GM18867 (cell line): ENCODE measurements around the gene GNAT1.
"Not testable (repeated sequence)": the region's sequence is repeated elsewhere in the genome, so short reads cannot be mapped to it uniquely, and the experiment has no call there.

Experiments
- ATAC-seq: cut with Tn5 transposase; IDR thresholded peaks from one replicate; pipeline ENCODE4 v1.9.1; 2021; ENCODE audit warnings: mild to moderate bottlenecking, moderate library complexity; ENCODE audit not compliant: unreplicated experiment

GNAT1 gene

GRCh38 chr3:50201573-50202315 is 10.3 kb downstream of the GNAT1 start:
- no peak for ATAC-seq

- no peak for ATAC-seq
These were observed 11.1 kb downstream of the GNAT1 start for GRCh38 chr3:50202353-50203112.

GRCh38 chr3:50203113-50203808 is 11.9 kb downstream of the GNAT1 start:
- no peak for ATAC-seq

GRCh38 chr3:50203809-50204803 is 12.7 kb downstream of the GNAT1 start:
- ATAC-seq: no peak

DNA sequence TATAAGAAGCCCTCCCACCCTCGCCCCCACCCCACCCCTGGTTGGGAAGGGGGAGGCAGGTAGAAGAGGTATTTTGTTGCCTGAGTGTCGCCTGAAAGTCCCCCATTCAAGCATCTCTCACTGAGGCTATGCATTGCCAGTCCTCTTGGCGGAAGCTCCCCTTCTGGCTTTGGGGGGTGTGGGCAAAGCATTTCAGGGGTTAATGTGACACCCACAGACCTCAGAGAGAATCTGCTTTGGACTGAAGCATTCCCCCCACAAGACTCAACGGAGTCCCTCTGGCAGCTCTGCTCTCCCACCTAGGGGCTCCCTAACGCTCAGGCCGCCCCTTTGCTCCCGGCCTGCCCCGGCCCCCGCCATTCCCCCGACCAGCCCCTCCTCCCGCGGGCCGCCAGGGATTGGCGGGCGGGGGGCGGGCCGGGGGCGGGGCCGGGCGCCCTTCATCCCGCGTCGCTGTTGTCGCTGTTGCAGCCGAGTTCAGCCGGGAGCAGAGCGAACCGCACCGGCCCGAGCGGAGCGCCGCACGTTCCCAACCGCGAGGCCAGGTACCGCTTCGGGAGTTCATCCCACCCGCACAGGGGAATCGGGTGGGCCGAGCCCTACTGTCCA is 13.5 kb downstream of the GNAT1 start, which contains the start of gene SLC38A3:
Gene SLC38A3 (plus strand): TSS at position 468 of the 609 bp plus-strand sequence. CDS start 8,929 bp downstream, outside the sequence.
- no peak for ATAC-seq

- ATAC-seq: no peak
These were observed 14.2 kb downstream of the GNAT1 start for GRCh38 chr3:50205413-50206276.

- no peak for ATAC-seq
These were observed 16.1 kb downstream of the GNAT1 start for GRCh38 chr3:50207359-50208042.

DNA sequence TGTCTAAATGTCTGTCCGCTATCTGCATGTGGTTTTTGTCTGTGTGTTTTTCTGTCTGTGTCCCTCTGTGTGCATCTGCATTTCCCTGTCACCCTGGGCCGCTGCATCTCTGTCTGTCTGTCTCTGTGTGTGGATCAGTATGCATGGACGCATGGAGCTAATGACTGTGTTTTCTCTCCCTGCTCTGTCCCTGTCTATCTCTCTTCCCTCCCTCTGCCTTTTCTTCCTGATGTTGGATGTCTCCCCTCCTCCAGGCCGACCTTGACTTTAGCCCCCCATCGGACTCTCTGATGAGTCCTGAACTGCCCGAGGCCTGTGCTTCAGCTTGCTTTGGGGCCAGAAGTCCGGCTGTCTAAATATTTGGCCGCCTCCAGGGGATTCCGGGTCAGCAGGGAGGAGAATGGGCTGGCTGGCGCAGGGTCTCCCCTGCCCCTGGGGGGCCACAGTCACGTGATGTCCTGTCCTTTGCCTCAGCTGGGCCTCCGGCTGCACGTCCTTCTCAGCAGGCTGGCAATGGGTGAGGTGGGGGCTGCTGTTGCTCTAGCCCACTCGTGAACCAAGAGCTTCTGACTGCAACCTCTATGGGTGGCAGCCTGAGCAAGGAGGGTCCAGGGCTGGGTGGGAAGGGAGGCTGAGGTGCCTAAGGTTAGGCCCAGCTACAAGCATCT is 17.4 kb downstream of the GNAT1 start:
- ATAC-seq: no peak

DNA sequence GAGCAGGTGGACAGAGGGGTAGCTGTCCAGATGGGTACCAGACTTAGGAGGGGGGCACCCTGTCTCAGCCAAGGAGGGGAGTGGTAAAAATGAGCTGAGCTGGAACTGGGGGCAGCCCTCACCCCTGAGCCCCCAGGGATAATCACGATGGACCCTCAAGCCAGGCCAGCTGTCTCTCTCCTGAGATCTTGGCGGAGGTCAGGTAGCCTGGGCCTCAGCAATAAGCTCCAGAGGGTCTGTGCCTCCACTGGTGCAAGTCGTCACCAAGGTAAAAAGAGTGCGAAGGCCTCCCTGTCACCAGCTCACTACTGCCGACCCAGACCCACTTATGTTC is 18.7 kb downstream of the GNAT1 start:
- no peak for ATAC-seq

GRCh38 chr3:50210510-50211367 is 19.3 kb downstream of the GNAT1 start:
- ATAC-seq: no peak

DNA sequence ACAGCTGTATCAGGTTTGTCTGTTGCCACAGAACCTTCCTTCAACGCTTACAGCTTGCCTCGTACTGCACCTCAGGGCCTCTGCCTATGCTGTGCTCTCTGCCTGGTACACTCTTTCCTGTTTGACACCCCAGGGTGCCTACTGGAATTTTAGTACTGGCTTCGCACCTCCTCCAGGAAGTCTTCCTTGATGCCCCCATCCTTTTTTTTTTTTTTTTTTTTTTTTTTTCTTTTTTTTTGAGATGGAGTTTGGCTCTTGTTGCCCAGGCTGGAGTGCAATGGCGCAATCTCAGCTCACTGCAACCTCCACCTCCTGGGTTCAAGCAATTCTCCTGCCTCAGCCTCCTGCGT is 19.9 kb downstream of the GNAT1 start:
- ATAC-seq: not testable (repeated sequence)

DNA sequence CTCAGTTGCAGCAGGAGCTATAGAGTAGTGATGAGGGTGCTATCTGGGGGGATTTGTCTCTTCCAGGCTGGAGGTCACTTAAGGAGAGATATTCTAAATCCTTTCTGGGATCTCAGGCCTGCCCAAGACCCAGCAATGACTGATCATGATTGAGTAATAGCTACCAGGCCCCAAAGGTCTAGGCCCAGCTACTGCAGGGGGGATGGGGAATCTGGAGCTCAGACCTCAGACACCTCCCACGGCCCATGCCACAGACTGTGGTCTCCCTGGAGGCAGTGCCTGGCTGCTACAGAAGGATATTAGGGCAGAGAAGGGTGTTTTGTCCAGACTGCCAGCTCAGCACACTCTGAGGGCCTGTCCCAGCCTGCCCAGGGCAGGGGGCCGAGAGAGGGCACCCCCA is 20.5 kb downstream of the GNAT1 start:
- no peak for ATAC-seq

DNA sequence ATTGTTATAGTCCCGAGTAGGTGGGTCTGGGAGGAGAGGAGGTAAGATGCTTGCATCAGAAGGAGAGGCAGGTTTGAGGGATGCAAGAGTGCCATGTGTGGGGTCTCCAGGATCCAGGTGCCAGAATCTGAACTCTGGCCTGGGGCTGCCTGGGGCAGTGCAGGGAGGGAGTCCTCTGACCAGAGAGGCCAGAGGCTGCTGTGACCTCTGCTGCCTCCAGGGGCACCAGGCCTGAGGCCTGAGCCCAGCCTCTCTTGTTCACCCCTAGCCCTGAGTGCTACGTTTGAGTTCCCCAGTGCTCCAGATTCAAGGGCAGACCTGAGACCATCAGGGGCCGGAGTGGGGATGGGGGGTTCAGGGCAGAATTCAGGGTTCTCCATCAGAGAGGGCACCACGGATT is 21.1 kb downstream of the GNAT1 start:
- ATAC-seq: no peak

- ATAC-seq: no peak
These were observed 21.6 kb downstream of the GNAT1 start for GRCh38 chr3:50212971-50213370.

GRCh38 chr3:50213373-50213772 is 22.0 kb downstream of the GNAT1 start:
- ATAC-seq: no peak

DNA sequence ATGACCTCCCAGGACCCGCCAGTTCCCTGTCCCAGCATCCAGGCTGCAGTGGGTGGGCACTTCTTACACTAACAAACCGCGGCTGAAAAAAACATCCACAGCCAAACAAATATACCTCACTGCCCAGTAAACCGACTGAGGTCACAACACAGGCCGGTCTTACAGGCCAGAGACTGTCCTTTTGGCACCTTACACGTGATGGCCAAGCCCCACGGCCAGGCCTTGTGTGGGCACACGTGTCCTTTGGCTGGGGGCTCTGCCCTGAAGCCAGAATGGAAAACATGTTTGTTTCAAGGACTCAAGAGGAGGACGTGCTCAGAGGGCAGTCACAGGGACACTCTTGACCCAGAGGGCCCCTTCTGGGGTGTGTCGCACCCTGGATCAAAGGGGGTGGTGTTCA is 23.4 kb downstream of the GNAT1 start:
- no peak for ATAC-seq

DNA sequence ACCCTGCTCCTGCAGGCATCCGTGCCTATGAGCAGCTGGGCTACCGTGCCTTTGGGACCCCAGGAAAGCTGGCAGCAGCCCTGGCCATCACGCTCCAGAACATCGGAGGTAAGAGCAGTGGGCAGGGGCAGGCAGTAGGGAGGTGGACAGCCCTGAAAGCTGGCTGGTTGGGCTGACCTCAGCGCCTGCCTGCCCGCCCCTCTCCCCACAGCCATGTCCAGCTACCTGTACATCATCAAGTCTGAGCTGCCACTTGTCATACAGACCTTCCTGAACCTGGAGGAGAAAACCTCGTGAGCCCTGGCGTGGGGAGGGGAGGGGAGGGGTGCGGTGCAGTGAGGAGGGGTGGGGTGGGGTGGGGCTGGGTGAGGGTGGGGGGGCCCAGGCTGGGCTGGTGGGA is 24.1 kb downstream of the GNAT1 start:
- no peak for ATAC-seq
